Keratinocyte (primary cell): Measurements from ENCODE around the gene NSMCE3. TPM values are rescaled to one million over a fixed set of nuclear protein-coding genes. Genes with fewer than 3 reads are reported as not detected.

Source experiments
- DNase-seq: peaks from one replicate; pipeline ENCODE4 v3.0.0-alpha.2; 2011; ENCODE audit warnings: low read depth, missing footprints, low spot score
- FAIRE-seq: peaks from 2 replicates; lab custom pipeline; 2011; peaks lifted over from hg19 to GRCh38; lab: Jason Lieb, UNC
- H2AFZ ChIP-seq: 2 replicates; pipeline ENCODE4 v1.6.0; 2012; ENCODE audit warnings: low read length, control low read depth, inconsistent platforms; ENCODE audit not compliant: control insufficient read depth
- H3K27ac ChIP-seq: 2 replicates; pipeline ENCODE4 v1.5.1; 2011; ENCODE audit warnings: low read length; ENCODE audit not compliant: control insufficient read depth, insufficient read depth
- H3K27me3 ChIP-seq: 3 replicates; pipeline ENCODE4 v1.6.0; 2011; ENCODE audit warnings: low read length; ENCODE audit not compliant: control insufficient read depth, insufficient read depth; ENCODE audit errors: extremely low read depth
- H3K36me3 ChIP-seq, 2 experiments: 2 replicates in 1 of 2; 3 replicates in 1 of 2; pipeline ENCODE4 v1.5.1; 2011; ENCODE audit warnings: low read length in 2 of 2, mild to moderate bottlenecking in 1 of 2; ENCODE audit not compliant: control insufficient read depth in 2 of 2, insufficient read depth in 2 of 2; ENCODE audit errors: extremely low read depth in 1 of 2
- H3K4me1 ChIP-seq: 3 replicates; pipeline ENCODE4 v1.5.1; 2011; ENCODE audit warnings: low read length; ENCODE audit not compliant: control insufficient read depth, insufficient read depth; ENCODE audit errors: extremely low read depth
- H3K4me2 ChIP-seq: 3 replicates; pipeline ENCODE4 v1.6.0; 2011; ENCODE audit warnings: low read depth, low read length; ENCODE audit not compliant: control insufficient read depth, insufficient read depth; ENCODE audit errors: extremely low read depth
- H3K4me3 ChIP-seq, 3 experiments: fragments of 200-600 bp in 1 of 3; sonication (generic) in 1 of 3; 2 replicates in 2 of 3; 3 replicates in 1 of 3; pipeline ENCODE4 v1.5.1; 2011 to 2016; ENCODE audit warnings: low read length in 3 of 3, mild to moderate bottlenecking in 3 of 3, control low read depth in 2 of 3, inconsistent platforms in 1 of 3, low read depth in 1 of 3, mixed read lengths in 1 of 3, mixed run types in 1 of 3, moderate library complexity in 1 of 3; ENCODE audit not compliant: control insufficient read depth in 2 of 3, insufficient read depth in 2 of 3; ENCODE audit errors: extremely low read depth in 1 of 3
- H3K79me2 ChIP-seq: 2 replicates; pipeline ENCODE4 v1.6.0; 2012; ENCODE audit warnings: low read length; ENCODE audit not compliant: control insufficient read depth, insufficient read depth
- H3K9ac ChIP-seq: 3 replicates; pipeline ENCODE4 v1.6.0; 2011; ENCODE audit warnings: low read length; ENCODE audit not compliant: control insufficient read depth, insufficient read depth; ENCODE audit errors: extremely low read depth
- H3K9me1 ChIP-seq: 3 replicates; pipeline ENCODE4 v1.6.0; 2011; ENCODE audit warnings: low read length; ENCODE audit not compliant: control insufficient read depth, insufficient read depth; ENCODE audit errors: extremely low read depth
- H3K9me3 ChIP-seq: 2 replicates; pipeline ENCODE4 v1.5.1; 2012; ENCODE audit warnings: low read depth, low read length; ENCODE audit not compliant: control insufficient read depth
- H4K20me1 ChIP-seq: 3 replicates; pipeline ENCODE4 v1.6.0; 2011; ENCODE audit warnings: low read length; ENCODE audit not compliant: control insufficient read depth, insufficient read depth; ENCODE audit errors: extremely low read depth
- EZH2 ChIP-seq: IDR thresholded peaks from one replicate; pipeline ENCODE4 v1.6.1; 2012; ENCODE audit warnings: inconsistent platforms, mild to moderate bottlenecking, low read length, moderate library complexity
- dilution Hi-C: fragments of 300-500 bp; cut with MboI; formaldehyde crosslinking; loops from one replicate; pipeline ENCODE4 v1.7.0; 2020; ENCODE audit warnings: low sequenced_read_pairs; ENCODE audit not compliant: extremely low pct_ligation_motif_present
- polyA plus RNA-seq, 5 experiments: library from polyadenylated mRNA; depleted of rRNA in 3 of 5; stranded (reverse) in 3 of 5; stranded (forward) in 1 of 5; unstranded in 1 of 5; fragments of >200 nt; gene quantifications; 1 replicate in 1 of 5; 2 replicates in 3 of 5; 3 replicates in 1 of 5; pipeline versions ENCODE4 v1.2.1 to v1.2.3, GENCODE V29; 2011 to 2012; ENCODE audit warnings: missing spikeins in 2 of 5, low read depth in 1 of 5, low replicate concordance in 1 of 5
- TF ChIP-seq, protein P1 (sequence below), 3 experiments: IDR thresholded peaks in 1 of 3; conservative IDR thresholded peaks in 1 of 3; optimal IDR thresholded peaks in 1 of 3; 2 replicates in 2 of 3; 3 replicates in 1 of 3; pipeline versions ENCODE3 to v1.5.1; 2011; ENCODE audit warnings: low read length in 3 of 3, mild to moderate bottlenecking in 3 of 3, moderate library complexity in 2 of 3, control low read depth in 1 of 3, inconsistent platforms in 1 of 3; ENCODE audit not compliant: insufficient read depth in 2 of 3; ENCODE audit errors: extremely low read depth in 1 of 3

NSMCE3 gene
- polyA plus RNA-seq, 1 donor (not counting 4 experiments of a cell fraction or from before 2014, with no cell fraction given) = 8.4 TPM

DNA sequence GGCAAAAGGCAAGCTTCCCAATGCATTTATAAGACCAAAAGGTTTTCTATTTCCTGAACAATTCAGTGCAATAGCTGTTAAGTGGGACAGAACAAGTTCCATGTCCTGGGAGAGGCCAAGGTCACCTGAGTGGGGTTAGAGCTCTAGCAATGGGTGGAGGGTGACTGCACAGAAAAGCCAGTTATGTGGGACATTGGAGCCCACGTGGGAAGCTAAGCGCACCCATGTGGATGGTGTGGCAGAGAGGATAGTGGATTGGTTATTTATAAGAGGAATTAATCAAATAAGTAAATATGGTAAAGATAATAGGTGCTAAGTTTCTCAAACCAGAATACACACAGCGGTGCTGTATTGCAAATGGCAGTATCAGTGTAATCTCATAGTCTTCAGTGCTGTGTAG lies 6.3 kb downstream of the NSMCE3 start:
- H3K27me3 ChIP-seq = no peaks in the 10 kb centered on the region
- no peaks in the 10 kb centered on the region for H4K20me1 ChIP-seq
- no peak for TF ChIP-seq EZH2
- no peak overlapping the region for H2AFZ ChIP-seq
- H3K36me3 ChIP-seq = no peaks in the 10 kb centered on the region
- H3K4me1 ChIP-seq = peaks cover 4% of the 10 kb centered on the region
- H3K79me2 ChIP-seq = peaks cover 15% of the 10 kb centered on the region
- no peak for DNase-seq
- H3K4me2 ChIP-seq = no peak overlapping the region
- H3K4me3 ChIP-seq = no peak overlapping the region
- no peaks in the 10 kb centered on the region for H3K9me3 ChIP-seq
- no peaks in the 10 kb centered on the region for H3K9me1 ChIP-seq
- dilution Hi-C loops = no loop called here
- no peak for FAIRE-seq
- H3K27ac ChIP-seq = no peak overlapping the region
- H3K9ac ChIP-seq = no peak overlapping the region

DNA sequence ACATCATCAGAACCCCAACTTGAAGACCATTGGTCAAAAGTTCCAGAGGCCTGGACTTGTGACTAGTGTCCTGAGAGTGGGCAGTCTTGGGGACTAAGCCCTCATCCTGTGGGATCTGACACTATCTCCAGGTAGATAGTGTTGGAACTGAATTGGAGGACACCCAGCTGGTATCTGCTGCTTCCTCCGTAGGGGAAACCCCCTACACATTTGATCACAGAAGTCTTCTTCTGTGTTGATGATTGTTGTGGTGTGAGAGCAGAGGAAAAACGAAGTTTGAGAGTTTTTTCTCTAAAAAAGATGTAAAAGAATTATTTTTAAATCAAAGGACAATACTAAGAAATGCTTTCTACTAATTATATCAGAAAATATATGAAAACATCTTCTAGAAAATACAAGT lies 6.9 kb downstream of the NSMCE3 start:
- dilution Hi-C loops = no loop called here
- no peak for DNase-seq
- Histone ChIP-seq H3K27ac (no peak overlapping the region), H3K9ac (no peak overlapping the region), H4K20me1 (no peaks in the 10 kb centered on the region), H3K4me1 (peaks cover 2% of the 10 kb centered on the region), H3K79me2 (peaks cover 10% of the 10 kb centered on the region), H3K4me2 (no peak overlapping the region), H3K27me3 (no peaks in the 10 kb centered on the region), H3K36me3 (no peaks in the 10 kb centered on the region), H3K9me3 (no peaks in the 10 kb centered on the region), H2AFZ (no peak overlapping the region), H3K4me3 (no peak overlapping the region), H3K9me1 (no peaks in the 10 kb centered on the region)
- TF ChIP-seq, protein P1, sequence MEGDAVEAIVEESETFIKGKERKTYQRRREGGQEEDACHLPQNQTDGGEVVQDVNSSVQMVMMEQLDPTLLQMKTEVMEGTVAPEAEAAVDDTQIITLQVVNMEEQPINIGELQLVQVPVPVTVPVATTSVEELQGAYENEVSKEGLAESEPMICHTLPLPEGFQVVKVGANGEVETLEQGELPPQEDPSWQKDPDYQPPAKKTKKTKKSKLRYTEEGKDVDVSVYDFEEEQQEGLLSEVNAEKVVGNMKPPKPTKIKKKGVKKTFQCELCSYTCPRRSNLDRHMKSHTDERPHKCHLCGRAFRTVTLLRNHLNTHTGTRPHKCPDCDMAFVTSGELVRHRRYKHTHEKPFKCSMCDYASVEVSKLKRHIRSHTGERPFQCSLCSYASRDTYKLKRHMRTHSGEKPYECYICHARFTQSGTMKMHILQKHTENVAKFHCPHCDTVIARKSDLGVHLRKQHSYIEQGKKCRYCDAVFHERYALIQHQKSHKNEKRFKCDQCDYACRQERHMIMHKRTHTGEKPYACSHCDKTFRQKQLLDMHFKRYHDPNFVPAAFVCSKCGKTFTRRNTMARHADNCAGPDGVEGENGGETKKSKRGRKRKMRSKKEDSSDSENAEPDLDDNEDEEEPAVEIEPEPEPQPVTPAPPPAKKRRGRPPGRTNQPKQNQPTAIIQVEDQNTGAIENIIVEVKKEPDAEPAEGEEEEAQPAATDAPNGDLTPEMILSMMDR (optimal IDR thresholded peaks at IDR 0.05 in 1 of 3, IDR thresholded peaks at IDR 0.05 in 1 of 3, conservative IDR thresholded peaks at IDR 0.05 in 1 of 3; ENCODE audit: extremely low read depth in 1 of 3, insufficient read depth in 2 of 3, low read length in 3 of 3) = no peak
- TF ChIP-seq EZH2 = no peak
- no peak for FAIRE-seq

DNA sequence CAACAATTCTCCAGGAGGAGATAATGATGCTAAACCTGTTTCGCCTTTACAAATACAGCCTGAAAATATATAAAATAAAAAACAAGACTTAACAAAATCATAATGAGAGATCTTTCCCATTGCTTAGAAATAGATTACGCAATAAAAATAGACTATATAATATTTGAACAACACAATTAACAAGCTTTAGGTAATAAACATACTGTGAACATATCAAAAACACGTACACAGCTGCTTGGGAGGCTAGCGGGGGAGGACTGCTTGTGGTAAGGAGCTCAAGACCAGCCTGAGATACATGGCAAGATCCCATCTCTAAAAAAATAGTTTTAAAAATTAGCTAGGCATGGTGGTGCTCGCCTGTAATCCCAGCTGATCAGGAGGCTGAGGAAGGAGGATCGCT lies 8.7 kb downstream of the NSMCE3 start:
- H3K9me1 ChIP-seq = no peaks in the 10 kb centered on the region
- FAIRE-seq = no peak
- dilution Hi-C loops = no loop called here

More for the DNA sequence above, 8.7 kb downstream of the NSMCE3 start:
- no peaks in the 10 kb centered on the region for H3K9me3 ChIP-seq
- no peaks in the 10 kb centered on the region for H3K4me1 ChIP-seq
- no peak overlapping the region for H3K27ac ChIP-seq
- no peak overlapping the region for H2AFZ ChIP-seq
- H3K36me3 ChIP-seq = no peaks in the 10 kb centered on the region
- no peak overlapping the region for H3K4me2 ChIP-seq
- no peaks in the 10 kb centered on the region for H3K27me3 ChIP-seq
- TF ChIP-seq, protein P1 (optimal IDR thresholded peaks at IDR 0.05 in 1 of 3, IDR thresholded peaks at IDR 0.05 in 1 of 3, conservative IDR thresholded peaks at IDR 0.05 in 1 of 3; ENCODE audit: extremely low read depth in 1 of 3, insufficient read depth in 2 of 3, low read length in 3 of 3) = no peak
- no peak for TF ChIP-seq EZH2
- H3K9ac ChIP-seq = no peak overlapping the region
- H3K4me3 ChIP-seq = no peak overlapping the region
- no peak for DNase-seq
- H3K79me2 ChIP-seq = no peaks in the 10 kb centered on the region
- no peaks in the 10 kb centered on the region for H4K20me1 ChIP-seq
